ENCODE data around the gene ARMC3.
"Not testable (repeated sequence)": the region's sequence is repeated elsewhere in the genome, so short reads cannot be mapped to it uniquely, and the experiment has no call there.

The ARMC3 gene

DNA sequence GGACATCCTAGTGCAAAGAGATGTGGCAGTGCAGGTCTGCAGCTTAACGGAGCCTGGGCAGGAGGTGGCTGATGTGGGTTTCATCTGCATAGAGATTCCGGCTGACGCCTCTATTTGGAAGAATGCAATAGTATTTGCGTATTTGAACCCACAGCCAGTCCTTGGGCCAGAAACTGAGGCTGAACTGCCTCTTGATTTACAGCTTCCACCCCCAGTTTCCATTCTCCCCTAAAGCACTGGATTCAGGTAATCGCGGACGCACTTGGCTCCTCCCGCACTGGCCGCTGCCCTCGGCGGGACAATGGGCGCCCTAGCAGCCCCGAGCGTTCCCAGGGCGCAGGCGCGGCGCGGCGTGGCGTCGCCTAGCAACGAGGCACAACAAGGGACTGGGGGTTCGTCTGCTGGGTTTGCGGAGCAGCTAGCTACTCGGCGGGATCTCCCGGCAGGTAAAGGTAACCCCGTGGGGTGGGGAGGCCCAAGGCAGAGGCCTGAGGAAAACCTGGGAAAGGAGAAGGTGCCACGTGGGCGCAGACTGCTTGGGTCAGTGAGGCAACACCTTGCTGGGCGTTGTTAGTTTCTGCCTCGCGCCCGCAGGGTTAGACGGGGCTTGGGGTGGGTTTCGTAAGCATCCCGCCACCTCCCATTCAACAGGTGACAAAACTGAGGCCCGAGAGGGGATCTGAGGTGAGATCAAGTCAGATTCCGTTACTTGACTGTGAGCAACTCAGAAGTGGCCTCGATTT, at the start of gene ARMC3:
Gene ARMC3 (plus strand): TSS at position 393 of the 743 bp plus-strand sequence. CDS start 3,944 bp downstream, outside the sequence.
- DNase-seq (ENCODE audit: low spot score), result no peak

DNA sequence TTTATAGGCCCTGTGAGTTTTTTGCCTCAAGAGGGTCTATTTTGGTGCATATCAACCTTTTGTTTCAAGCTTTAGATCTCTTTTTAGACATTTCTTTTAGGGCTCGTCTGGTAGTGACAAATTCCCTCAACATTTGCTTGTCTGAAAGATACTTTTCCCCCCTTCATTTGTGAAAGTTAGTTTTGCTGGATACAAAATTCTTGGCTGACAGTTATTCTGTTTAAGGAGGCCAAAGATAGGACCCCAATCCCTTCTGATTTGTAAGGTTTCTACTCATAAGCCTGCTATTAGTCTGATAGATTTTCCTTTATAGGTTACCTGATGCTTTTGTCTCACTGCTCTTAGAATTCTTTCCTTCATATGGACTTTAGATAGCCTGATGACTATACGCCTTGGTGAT, 36.1 kb upstream of the ARMC3 start:
- DNase-seq (ENCODE audit: low spot score), result no peak

GRCh38 chr10:22893781-22894180, 34.1 kb upstream of the ARMC3 start:
- DNase-seq (ENCODE audit: low spot score), result no peak

DNA sequence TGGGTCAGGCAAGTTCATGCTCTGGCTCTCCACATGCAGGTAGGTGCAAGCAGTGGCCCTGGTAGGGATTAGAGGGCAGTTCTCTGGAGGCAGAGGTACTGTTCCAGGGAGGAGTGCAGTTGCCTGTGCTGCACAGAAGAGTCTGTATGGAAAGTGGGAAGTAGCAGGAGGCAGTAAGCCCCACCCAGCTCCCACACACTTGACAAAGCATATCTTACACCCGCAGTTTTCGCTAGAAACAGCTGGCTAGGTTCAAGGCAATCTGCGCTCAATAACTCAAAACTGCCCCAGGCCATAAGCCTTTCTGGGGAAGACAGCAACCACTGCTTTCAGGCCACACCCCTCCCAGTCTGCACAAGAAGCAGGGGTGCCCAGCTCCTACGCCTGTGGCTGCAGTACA, 33.1 kb upstream of the ARMC3 start:
- no peak for DNase-seq (ENCODE audit: low spot score)

DNA sequence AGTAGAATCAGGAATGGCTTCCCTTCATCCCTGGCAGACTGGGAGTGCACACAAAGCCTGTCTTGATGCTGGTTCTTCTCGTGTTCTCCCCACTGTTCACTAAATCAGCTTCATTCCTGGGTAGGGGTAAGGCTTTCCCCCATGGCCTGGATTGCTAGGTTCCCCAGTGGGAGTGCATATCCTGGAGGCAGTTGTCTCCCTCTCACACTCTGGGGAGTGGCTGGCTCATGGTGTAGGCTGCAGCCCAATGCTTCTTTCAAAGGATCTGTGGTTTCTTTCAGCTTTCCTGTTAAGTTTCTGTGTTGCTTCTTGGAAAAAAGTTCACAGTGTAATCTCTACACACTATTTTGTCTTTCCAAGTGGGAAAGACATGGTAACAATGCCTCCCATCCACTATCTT, 32.6 kb upstream of the ARMC3 start:
- no peak for DNase-seq (ENCODE audit: low spot score)

DNA sequence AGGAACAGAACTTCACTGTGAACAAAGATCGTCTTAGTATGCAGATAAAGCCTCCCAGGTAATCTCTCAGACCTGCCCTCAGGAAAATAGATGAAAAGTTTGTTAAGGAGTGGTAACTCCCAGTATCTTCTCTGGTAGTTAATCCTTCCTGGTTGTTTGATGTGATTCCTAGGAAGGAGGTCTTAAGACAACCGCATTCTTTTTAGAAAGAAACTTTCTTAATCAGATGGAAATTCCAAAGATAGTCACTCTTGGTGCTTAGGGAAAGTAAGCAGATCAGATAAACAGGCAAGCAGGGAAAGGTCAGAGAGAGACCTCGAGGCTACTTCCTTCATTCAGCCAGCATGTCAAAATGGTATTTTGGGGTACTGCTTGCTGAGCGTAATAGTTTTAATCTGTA, 30.5 kb upstream of the ARMC3 start:
- no peak for DNase-seq (ENCODE audit: low spot score)

- DNase-seq (ENCODE audit: low spot score), result no peak
These were observed 28.5 kb upstream of the ARMC3 start for GRCh38 chr10:22899307-22899706.

DNA sequence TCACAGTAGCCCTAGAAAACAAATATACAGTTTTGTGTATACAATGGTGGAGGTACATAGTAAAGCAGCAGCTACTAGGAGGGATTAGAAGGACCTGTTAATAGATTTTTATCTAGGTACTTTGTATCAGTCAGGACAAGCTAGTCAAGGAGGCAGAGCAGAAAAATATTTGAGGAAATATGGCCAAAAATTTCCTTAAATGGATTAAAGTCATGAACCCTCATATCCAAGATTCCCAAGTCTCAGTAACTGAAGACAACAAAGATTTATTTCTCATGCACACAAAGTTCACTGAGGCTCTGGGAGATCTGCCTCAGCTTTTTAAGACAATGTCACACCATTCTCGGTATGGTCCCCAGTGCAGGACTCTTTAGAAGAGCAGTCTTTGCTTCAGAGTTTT, 28.1 kb upstream of the ARMC3 start:
- DNase-seq (ENCODE audit: low spot score), result no peak

- no peak for DNase-seq (ENCODE audit: low spot score)
These were observed 26.8 kb upstream of the ARMC3 start for GRCh38 chr10:22900841-22901601.

GRCh38 chr10:22902147-22902546, 25.7 kb upstream of the ARMC3 start:
- DNase-seq (ENCODE audit: low spot score), result not testable (repeated sequence)

DNA sequence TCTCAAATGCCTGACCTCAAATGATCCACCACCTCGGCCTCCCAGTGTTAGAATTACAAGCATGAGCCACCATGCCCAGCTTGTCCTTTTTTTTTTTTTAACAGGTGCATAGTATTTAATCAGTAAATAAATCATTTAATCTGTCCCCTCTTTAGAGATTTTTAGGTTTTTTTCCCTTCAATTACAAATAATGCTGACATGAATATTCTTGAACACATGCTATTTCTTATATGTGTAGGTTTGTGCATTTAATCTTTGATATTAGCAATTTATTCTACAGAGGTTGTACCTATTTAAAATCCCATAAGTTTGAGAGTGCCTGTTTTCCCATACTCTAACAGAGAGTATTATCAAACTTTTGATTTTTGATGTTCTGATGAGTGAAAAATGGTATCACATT, 24.2 kb upstream of the ARMC3 start:
- no peak for DNase-seq (ENCODE audit: low spot score)

GRCh38 chr10:22906767-22907166, 21.1 kb upstream of the ARMC3 start:
- DNase-seq (ENCODE audit: low spot score), result no peak

- no peak for DNase-seq (ENCODE audit: low spot score)
These were observed 19.0 kb upstream of the ARMC3 start for GRCh38 chr10:22908837-22909236.

DNA sequence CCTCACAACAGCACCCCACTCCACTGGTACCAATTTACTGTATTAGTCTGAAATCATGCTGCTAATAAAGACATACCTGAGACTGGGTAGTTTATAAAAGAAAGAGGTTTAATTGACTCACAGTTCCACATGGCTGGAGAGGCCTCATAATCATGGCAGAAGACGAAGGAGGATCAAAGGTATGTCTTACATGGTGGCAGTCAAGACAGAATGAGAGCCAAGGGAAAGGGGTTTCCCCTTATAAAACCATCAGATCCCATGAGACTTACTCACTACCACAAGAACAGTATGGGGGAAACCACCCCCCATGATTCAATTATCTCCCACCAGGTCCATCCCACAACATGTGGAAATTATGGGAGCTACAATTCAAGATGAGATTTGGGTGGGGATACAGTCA, 18.2 kb upstream of the ARMC3 start:
- DNase-seq (ENCODE audit: low spot score), result not testable (repeated sequence)

DNA sequence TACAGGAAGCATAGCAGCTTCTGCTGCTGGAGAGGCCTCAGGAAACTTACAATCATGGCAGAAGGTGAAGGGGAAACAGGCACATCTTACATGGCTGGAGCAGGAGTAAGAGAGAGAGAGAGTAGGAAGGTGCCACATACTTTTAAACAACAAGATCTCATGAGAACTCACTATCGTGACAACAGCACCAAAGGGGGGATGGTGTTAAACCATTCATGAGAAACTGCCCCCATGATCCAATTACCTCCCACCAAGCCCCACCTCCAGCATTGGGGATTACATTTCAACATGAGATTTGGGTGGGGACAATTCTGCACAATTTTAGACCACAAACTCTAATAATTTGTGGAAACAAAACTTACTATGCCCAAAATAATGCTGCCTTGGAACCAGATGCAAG, 16.8 kb upstream of the ARMC3 start:
- DNase-seq (ENCODE audit: low spot score), result no peak

DNA sequence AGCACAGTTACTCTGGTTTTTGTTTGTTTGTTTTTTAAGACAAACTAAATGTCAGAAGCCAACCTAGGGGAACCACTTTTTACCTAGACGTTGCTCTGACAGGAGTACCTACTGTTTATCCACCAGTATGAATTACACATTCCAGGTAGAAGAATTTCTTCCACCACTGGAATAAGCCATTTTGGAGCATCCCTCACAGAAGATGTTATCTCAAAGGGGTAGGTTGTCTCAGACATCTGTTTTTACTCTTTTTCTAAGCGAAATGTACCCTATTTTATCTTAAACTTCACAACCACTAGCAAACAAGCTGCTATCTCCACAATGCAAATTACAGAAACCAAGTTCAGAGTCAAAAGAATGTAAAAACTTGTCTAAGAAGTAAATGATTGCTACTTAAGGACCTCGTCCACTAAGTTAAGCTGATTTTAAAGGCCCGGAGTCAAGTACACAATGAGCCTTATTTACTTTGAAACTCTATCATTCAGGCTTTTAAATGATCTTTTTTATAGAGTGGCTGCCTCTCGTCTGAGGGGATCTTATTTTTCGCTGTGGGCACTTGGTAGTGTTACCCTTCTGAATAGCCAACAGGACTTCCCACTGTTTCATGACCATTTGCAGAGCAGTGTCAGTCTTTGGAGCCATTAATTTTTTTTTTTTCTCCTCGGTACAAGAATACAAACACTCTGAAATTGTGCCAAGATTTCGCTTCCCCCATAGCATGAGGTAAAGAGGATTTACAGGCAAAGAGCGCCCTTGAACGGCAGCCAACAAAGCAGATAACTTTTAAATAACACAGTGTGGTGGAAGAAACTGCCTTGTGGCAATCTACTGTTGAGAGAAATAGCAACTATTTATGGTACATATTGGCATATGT, 15.7 kb upstream of the ARMC3 start:
- no peak for DNase-seq (ENCODE audit: low spot score)

DNA sequence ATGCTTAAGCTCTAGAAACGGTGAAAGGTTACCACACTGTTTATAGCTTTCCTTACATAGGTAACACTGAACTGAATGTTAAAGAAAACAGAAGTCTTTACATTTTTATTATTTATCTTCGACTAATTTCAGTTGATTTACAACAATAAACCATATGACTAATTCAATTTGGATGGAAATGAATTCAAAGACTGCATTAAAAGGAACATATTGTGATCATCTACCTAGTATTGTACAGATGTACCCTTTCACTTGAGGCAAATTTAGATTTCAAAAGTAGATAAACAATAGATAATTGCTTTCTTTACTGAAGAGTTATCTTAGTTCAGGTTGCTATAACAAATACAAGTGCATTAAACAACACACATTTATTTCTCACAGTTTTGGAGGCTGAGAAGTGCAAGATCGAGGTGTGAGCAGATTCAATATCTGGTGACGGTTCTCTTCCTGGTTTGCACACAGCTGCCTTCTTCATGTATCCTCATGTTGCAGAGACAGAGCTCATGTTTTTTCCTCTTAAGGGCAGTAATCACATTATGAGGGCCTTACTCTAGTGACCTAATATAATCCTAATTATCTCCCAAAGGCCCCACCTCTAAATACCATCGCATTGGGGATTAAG, 15.0 kb upstream of the ARMC3 start:
- DNase-seq (ENCODE audit: low spot score), result no peak

DNA sequence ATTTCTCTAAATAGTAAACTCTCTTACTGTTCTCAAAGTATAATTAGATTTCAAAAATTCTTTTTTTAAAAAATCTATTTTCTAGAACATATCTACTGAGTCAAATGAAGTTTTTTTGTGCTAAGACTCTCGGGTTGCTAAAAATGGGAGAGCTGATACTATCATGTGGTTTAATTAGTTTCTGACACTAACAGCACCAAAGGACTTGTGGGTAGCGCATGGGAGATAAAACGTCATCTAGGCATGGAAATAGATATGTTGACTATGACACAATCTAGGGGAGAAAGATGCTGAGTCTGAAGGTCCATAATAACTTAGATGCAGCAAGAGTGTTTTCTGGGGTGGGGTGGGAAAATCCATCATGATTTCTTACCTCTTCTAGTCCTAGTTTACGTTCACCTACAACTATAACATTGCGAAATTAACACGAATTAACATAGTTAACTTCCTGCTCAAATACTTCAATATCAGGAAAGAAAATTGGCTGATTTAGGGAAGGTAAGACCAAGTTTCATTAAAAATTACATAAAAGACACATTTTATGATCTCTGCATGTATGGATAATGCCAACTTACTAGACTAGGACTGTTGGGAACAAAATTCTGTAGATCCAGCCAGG, 14.3 kb upstream of the ARMC3 start:
- no peak for DNase-seq (ENCODE audit: low spot score)

GRCh38 chr10:22915314-22915713, 12.5 kb upstream of the ARMC3 start:
- no peak for DNase-seq (ENCODE audit: low spot score)

- no peak for DNase-seq (ENCODE audit: low spot score)
These were observed 2.8 kb upstream of the ARMC3 start for GRCh38 chr10:22925088-22925487.

GRCh38 chr10:22927166-22927565, 687 bp upstream of the ARMC3 start:
- DNase-seq (ENCODE audit: low spot score), result no peak

- not testable (repeated sequence) for DNase-seq (ENCODE audit: low spot score)
These were observed 1.2 kb downstream of the ARMC3 start for GRCh38 chr10:22929053-22929452.

All from hematopoietic multipotent progenitor cell treated with erythropoietin and hydrocortisone succinate and interleukin-3 and kit ligand, for 15 days (in vitro differentiated cells).